Transverse colon (tissue), 4 donors: ENCODE measurements around the gene MYH15. TPM values are rescaled to one million over a fixed set of nuclear protein-coding genes. Genes with fewer than 3 reads are reported as not detected.

Source experiments
- DNase-seq: peaks from one replicate; pipeline ENCODE4 v3.0.0-alpha.2; 2019
- H3K27ac ChIP-seq, 4 donors: fragments of 200-600 bp; sonication (generic); 2 replicates each; pipeline ENCODE4 v1.5.1; 2016 to 2018; ENCODE audit warnings: inconsistent platforms in 4 of 4
- H3K27me3 ChIP-seq: fragments of 200-600 bp; sonication (generic); 2 replicates; pipeline ENCODE4 v1.5.1; 2017; ENCODE audit warnings: inconsistent platforms
- H3K36me3 ChIP-seq, 4 donors: fragments of 200-600 bp; sonication (generic); 2 replicates each; pipeline ENCODE4 v1.5.1; 2017 to 2019; ENCODE audit warnings: inconsistent platforms in 4 of 4
- H3K4me1 ChIP-seq, 4 donors: fragments of 200-600 bp; sonication (generic); 2 replicates each; pipeline ENCODE4 v1.5.1; 2017 to 2020; ENCODE audit warnings: inconsistent platforms in 4 of 4
- H3K4me3 ChIP-seq, 4 donors: fragments of 200-600 bp; sonication (generic); 1 replicate in 1 of 4; 2 replicates in 3 of 4; pipeline versions ENCODE4 v1.5.1 to v1.6.1; 2017 to 2019; ENCODE audit warnings: inconsistent platforms in 4 of 4
- H3K9me3 ChIP-seq, 2 donors: fragments of 200-600 bp; sonication (generic); 2 replicates each; pipeline ENCODE4 v1.5.1; 2017 to 2019; ENCODE audit warnings: inconsistent platforms in 2 of 2
- EP300 ChIP-seq: sonication (generic); formaldehyde crosslinking; IDR thresholded peaks from one replicate; pipeline ENCODE4 v1.6.1; 2017; ENCODE audit warnings: antibody characterized with exemption, low read depth
- POLR2A ChIP-seq: fragments of 450-650 bp; IDR thresholded peaks from one replicate; pipeline ENCODE4 v1.6.1; 2016; ENCODE audit warnings: antibody characterized with exemption, mild to moderate bottlenecking, moderate library complexity
- POLR2AphosphoS5 ChIP-seq, 3 donors: sonication (generic); formaldehyde crosslinking; IDR thresholded peaks; one replicate each; pipeline ENCODE4 v1.6.1; 2016; ENCODE audit warnings: antibody characterized with exemption in 3 of 3
- WGBS, 2 donors: methylation state at CpG; one replicate each; pipeline ENCODE4 v1.1.5; 2018; ENCODE audit warnings: low coverage in 1 of 2; 5-methylcytosine and 5-hydroxymethylcytosine counted together
- in situ Hi-C, 4 donors: fragments of 200-750 bp; cut with MboI; loops; one replicate each; pipeline versions ENCODE4 v1.15.0 to v1.15.1; 2017; ENCODE audit warnings: low sequenced_read_pairs in 3 of 4, low pct_ligation_motif_present in 1 of 4, low pct_unique_long_range_greater_than_20kb in 1 of 4
- intact Hi-C: fragments of 100-400 bp; cut with DNase I; formaldehyde crosslinking; loops from one replicate; pipeline ENCODE4 v1.15.1; 2023; ENCODE audit warnings: low total_unique reads
- total RNA-seq, 4 donors: library from RNA; depleted of rRNA; stranded (reverse); fragments of >200 nt; gene quantifications; one replicate each; pipeline ENCODE4 v1.1.0, GENCODE V29; 2016
- TF ChIP-seq, protein P1 (sequence below), 5 experiments: fragments of 200-600 bp in 3 of 5; fragments of 450-650 bp in 2 of 5; sonication (generic) in 3 of 5; IDR thresholded peaks; 1 replicate in 2 of 5; 2 replicates in 3 of 5; pipeline ENCODE4 v1.5.1; 2016 to 2017; ENCODE audit warnings: antibody characterized with exemption in 5 of 5, inconsistent platforms in 3 of 5, mild to moderate bottlenecking in 2 of 5, moderate library complexity in 1 of 5

Gene MYH15
- total RNA-seq, 4 donors from 2014 or later = 0.16 to 0.41 TPM; not detected in 2

DNA sequence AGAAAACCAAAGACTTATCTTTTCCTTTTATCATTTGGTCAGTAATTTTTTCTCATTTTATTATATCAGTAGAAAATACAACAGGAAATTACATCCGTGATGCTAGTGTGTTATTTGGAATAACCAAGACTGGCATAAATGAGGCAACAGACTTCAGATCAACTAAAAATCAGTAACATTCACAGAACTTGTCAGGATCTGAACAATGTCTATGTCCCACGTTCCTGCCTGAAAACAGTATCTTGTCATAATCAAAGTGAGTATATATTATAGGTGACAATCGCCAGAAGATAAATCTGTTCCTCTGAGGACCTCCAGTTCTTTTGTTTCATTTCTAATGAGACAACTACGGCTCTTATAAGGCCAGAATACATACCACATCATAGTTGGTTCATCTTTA is 41.8 kb downstream of the MYH15 start:
- Histone ChIP-seq H3K27ac (no peak overlapping the region), H3K4me1 (no peaks in the 10 kb centered on the region), H3K36me3 (no peaks in the 10 kb centered on the region), H3K4me3 (no peak overlapping the region), H3K9me3 (no peaks in the 10 kb centered on the region), H3K27me3 (no peaks in the 10 kb centered on the region)
- intact Hi-C loops = no loop called here
- DNase-seq = no peak
- TF ChIP-seq POLR2A = no peak
- no peak for TF ChIP-seq EP300
- TF ChIP-seq, protein P1, sequence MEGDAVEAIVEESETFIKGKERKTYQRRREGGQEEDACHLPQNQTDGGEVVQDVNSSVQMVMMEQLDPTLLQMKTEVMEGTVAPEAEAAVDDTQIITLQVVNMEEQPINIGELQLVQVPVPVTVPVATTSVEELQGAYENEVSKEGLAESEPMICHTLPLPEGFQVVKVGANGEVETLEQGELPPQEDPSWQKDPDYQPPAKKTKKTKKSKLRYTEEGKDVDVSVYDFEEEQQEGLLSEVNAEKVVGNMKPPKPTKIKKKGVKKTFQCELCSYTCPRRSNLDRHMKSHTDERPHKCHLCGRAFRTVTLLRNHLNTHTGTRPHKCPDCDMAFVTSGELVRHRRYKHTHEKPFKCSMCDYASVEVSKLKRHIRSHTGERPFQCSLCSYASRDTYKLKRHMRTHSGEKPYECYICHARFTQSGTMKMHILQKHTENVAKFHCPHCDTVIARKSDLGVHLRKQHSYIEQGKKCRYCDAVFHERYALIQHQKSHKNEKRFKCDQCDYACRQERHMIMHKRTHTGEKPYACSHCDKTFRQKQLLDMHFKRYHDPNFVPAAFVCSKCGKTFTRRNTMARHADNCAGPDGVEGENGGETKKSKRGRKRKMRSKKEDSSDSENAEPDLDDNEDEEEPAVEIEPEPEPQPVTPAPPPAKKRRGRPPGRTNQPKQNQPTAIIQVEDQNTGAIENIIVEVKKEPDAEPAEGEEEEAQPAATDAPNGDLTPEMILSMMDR (IDR thresholded peaks at IDR 0.05) = no peak
- no peak for TF ChIP-seq POLR2AphosphoS5 (IDR thresholded peaks at IDR 0.05)
- WGBS, 2 donors = 57 to 68% methylated on average over 4 of the region's 4 CpGs
- in situ Hi-C loops = no loop called here

DNA sequence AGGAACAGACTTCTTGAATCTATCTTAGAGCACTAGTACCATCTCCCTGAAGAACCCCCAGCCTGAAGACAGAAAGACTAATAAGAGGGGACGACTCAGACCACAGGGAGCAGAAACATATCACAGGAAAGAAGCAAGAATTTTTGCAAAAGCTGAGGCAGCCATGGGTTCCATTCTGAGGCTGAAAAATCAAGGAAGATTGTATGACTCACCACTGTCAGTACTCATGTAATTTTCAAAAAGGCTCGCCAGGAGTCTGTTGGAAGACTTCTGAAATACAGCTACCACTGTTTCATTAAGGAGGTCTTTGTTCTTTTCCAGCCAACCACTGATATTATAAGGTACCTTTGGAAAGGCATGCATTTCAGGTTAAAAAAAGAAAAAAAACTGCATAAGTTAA is 47.5 kb downstream of the MYH15 start:
- H3K4me3 ChIP-seq = no peak overlapping the region
- H3K9me3 ChIP-seq = no peaks in the 10 kb centered on the region
- in situ Hi-C loops = no loop called here
- DNase-seq = no peak
- 83% methylated on average over 2 of the region's 2 CpGs for WGBS, 2 donors
- H3K4me1 ChIP-seq = no peaks in the 10 kb centered on the region
- intact Hi-C loops = no loop called here
- no peaks in the 10 kb centered on the region for H3K27me3 ChIP-seq
- TF ChIP-seq POLR2A (no peak), POLR2AphosphoS5 (IDR thresholded peaks at IDR 0.05) (no peak), EP300 (no peak)
- TF ChIP-seq, protein P1 (IDR thresholded peaks at IDR 0.05) = no peak
- no peaks in the 10 kb centered on the region for H3K36me3 ChIP-seq
- H3K27ac ChIP-seq = no peak overlapping the region

DNA sequence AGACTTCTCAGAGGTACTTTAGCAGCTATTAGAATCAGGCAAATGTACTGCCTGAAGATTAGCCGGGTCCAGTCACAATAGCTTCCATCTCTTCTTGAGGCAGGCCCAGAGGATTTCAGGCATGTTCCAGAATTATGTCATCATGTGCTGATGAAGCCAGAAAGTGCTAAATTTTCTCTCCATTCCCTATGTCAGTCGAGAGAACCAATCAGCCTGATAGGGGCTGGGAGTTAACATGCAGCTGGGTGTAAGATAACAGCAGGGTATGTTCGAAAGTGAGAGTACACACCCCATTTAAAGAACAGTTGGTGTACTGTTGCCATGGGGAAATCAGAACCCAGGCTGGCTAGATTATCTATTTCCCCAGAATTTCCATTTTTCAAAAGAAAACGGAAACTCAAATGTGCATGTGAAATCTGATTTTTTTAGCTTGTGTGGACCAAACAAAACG is 48.7 kb downstream of the MYH15 start:
- H3K4me1 ChIP-seq = no peaks in the 10 kb centered on the region
- no peaks in the 10 kb centered on the region for H3K9me3 ChIP-seq
- no peaks in the 10 kb centered on the region for H3K36me3 ChIP-seq
- H3K27me3 ChIP-seq = no peaks in the 10 kb centered on the region
- in situ Hi-C loops (no loop called here), intact Hi-C loops (no loop called here)
- WGBS, 2 donors = 39 to 54% methylated on average over 3 to 5 of the region's 5 CpGs
- H3K27ac ChIP-seq = no peak overlapping the region
- DNase-seq = no peak
- TF ChIP-seq POLR2AphosphoS5 (IDR thresholded peaks at IDR 0.05) = no peak
- no peak for TF ChIP-seq POLR2A
- no peak overlapping the region for H3K4me3 ChIP-seq

DNA sequence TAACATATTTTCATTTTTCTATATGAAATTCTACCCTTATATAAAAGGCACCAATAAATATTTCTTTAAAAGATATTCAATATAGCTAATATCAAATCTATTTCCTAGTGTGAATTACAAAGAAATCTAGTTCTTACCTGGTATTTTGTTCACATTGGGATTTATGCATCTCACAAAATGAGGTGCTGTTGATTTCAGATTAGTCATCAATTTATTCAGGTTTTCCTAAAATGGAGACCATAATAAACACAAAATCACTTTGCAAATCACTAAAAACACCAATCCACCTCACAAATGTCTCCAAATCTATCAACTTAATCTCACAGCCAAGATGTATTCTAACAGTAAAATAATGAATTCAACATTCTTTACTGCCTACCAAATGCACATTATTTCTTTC is 51.2 kb downstream of the MYH15 start:
- Histone ChIP-seq H3K27me3 (no peaks in the 10 kb centered on the region), H3K4me3 (no peak overlapping the region), H3K9me3 (no peaks in the 10 kb centered on the region), H3K27ac (no peak overlapping the region), H3K36me3 (no peaks in the 10 kb centered on the region), H3K4me1 (no peaks in the 10 kb centered on the region)
- DNase-seq = no peak
- intact Hi-C loops = no loop called here
- in situ Hi-C loops = no loop called here
- TF ChIP-seq, protein P1 (IDR thresholded peaks at IDR 0.05) = no peak
- no peak for TF ChIP-seq POLR2A
- TF ChIP-seq EP300 = no peak
- no peak for TF ChIP-seq POLR2AphosphoS5 (IDR thresholded peaks at IDR 0.05)

DNA sequence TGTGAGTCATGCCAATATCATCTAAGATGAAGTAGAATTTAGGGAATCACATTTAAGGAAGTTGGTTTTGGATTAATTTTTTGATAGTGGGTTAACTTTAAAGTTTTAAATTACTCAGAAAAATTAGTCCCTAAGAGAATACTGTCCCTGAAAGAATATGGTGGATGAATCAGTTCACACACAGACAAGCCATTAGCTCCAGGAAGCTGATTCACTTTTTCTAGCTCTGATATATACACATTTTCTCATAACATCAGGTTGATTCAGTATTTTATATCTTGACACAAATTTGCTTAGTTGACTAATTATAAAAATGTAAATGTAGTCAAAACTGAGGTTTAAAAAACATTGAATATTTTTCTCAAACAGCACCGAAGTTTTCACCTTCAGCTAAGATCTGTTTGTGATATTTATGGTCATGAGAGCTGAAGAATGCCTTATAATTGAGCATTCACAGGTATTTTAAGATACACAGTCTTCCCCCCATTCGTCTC is 55.1 kb downstream of the MYH15 start:
- in situ Hi-C loops (no loop called here), intact Hi-C loops (no loop called here)
- WGBS, 2 donors = 85% methylated on average over 2 of the region's 2 CpGs
- TF ChIP-seq POLR2AphosphoS5 (IDR thresholded peaks at IDR 0.05) = no peak
- no peak for TF ChIP-seq EP300
- no peak for TF ChIP-seq POLR2A
- TF ChIP-seq, protein P1 (IDR thresholded peaks at IDR 0.05) = no peak
- Histone ChIP-seq H3K9me3 (no peaks in the 10 kb centered on the region), H3K27me3 (no peaks in the 10 kb centered on the region), H3K36me3 (no peaks in the 10 kb centered on the region), H3K4me1 (peaks cover 0 to 9% (median 3%) of the 10 kb centered on the region in 4 donors), H3K4me3 (no peak overlapping the region), H3K27ac (no peak overlapping the region)
- DNase-seq = no peak
